DND-41 (cell line): ENCODE results near the gene SERPINB6.
"Not testable (repeated sequence)": the region's sequence is repeated elsewhere in the genome, so short reads cannot be mapped to it uniquely, and the experiment has no call there.

Experiments used
- ATAC-seq: fragments of 200-7000 bp; cut with Tn5 transposase; 3 replicates; pipeline ENCODE4 v1.9.1; 2021; ENCODE audit warnings: low read depth; ENCODE audit not compliant: insufficient read depth
- DNase-seq: peaks from one replicate; pipeline ENCODE4 v3.0.0-alpha.2; 2020
- H2AFZ ChIP-seq: 2 replicates; pipeline ENCODE4 v1.6.0; 2012; ENCODE audit warnings: low read depth, low read length
- H3K27ac ChIP-seq: 2 replicates; pipeline ENCODE4 v1.5.1; 2012; ENCODE audit warnings: low read length, inconsistent platforms
- H3K27me3 ChIP-seq: fragments of 200-600 bp; sonication (generic); 2 replicates; pipeline ENCODE4 v1.6.0; 2012; ENCODE audit warnings: low read length, mild to moderate bottlenecking, inconsistent platforms; ENCODE audit not compliant: insufficient read depth, poor library complexity
- H3K36me3 ChIP-seq: 2 replicates; pipeline ENCODE4 v1.5.1; 2012; ENCODE audit warnings: low read length, inconsistent platforms; ENCODE audit not compliant: insufficient read depth
- H3K4me1 ChIP-seq: 2 replicates; pipeline ENCODE4 v1.5.1; 2012; ENCODE audit warnings: mild to moderate bottlenecking, low read length; ENCODE audit not compliant: insufficient read depth
- H3K4me2 ChIP-seq: 2 replicates; pipeline ENCODE4 v1.6.0; 2012; ENCODE audit warnings: mild to moderate bottlenecking, moderate library complexity, low read length, inconsistent platforms; ENCODE audit not compliant: insufficient read depth
- H3K4me3 ChIP-seq, 2 experiments: fragments of 200-600 bp in 1 of 2; shearing (Covaris generic) in 1 of 2; 2 replicates each; pipeline ENCODE4 v1.5.1; 2012 to 2016; ENCODE audit warnings: inconsistent platforms in 2 of 2, low read length in 2 of 2, mild to moderate bottlenecking in 2 of 2, low read depth in 1 of 2, moderate library complexity in 1 of 2
- H3K79me2 ChIP-seq: 2 replicates; pipeline ENCODE4 v1.6.0; 2012; ENCODE audit warnings: low read length, inconsistent platforms; ENCODE audit not compliant: insufficient read depth
- H3K9ac ChIP-seq: 2 replicates; pipeline ENCODE4 v1.6.0; 2012; ENCODE audit warnings: low read depth, mild to moderate bottlenecking, inconsistent platforms, low read length, moderate library complexity
- H3K9me3 ChIP-seq: 2 replicates; pipeline ENCODE4 v1.5.1; 2012; ENCODE audit warnings: low read length, moderate library complexity, mild to moderate bottlenecking, inconsistent platforms; ENCODE audit not compliant: insufficient read depth, severe bottlenecking
- H4K20me1 ChIP-seq: 2 replicates; pipeline ENCODE4 v1.6.0; 2012; ENCODE audit warnings: low read length; ENCODE audit not compliant: insufficient read depth
- CTCF ChIP-seq: IDR thresholded peaks from 2 replicates; pipeline ENCODE4 v1.5.1; 2012; ENCODE audit warnings: borderline replicate concordance, low read length, moderate library complexity, mild to moderate bottlenecking; ENCODE audit not compliant: poor library complexity, severe bottlenecking; ENCODE audit errors: extremely low read depth
- EZH2 ChIP-seq: IDR thresholded peaks from 3 replicates; pipeline ENCODE4 v1.6.1; 2012; ENCODE audit warnings: borderline replicate concordance, low read depth, mild to moderate bottlenecking, moderate library complexity, low read length, inconsistent platforms; ENCODE audit not compliant: severe bottlenecking

Gene SERPINB6

GRCh38 chr6:3011158-3011557, 39.8 kb upstream of the SERPINB6 start:
- no peak overlapping the region for H2AFZ ChIP-seq
- no peaks in the 10 kb centered on the region for H3K79me2 ChIP-seq
- H3K27ac ChIP-seq = no peak overlapping the region
- no peaks in the 10 kb centered on the region for H3K4me1 ChIP-seq
- no peak overlapping the region for H3K9ac ChIP-seq
- H3K4me2 ChIP-seq = no peak overlapping the region
- H3K36me3 ChIP-seq = peaks cover 32% of the 10 kb centered on the region
- TF ChIP-seq CTCF (no peak), EZH2 (no peak)
- ATAC-seq (no peak), DNase-seq (no peak)
- peaks cover 10% of the 10 kb centered on the region for H3K9me3 ChIP-seq
- no peaks in the 10 kb centered on the region for H4K20me1 ChIP-seq
- no peak overlapping the region for H3K4me3 ChIP-seq
- no peaks in the 10 kb centered on the region for H3K27me3 ChIP-seq

GRCh38 chr6:3009930-3010329, 38.6 kb upstream of the SERPINB6 start:
- H3K4me3 ChIP-seq = no peak overlapping the region
- no peak overlapping the region for H3K27ac ChIP-seq
- H2AFZ ChIP-seq = no peak overlapping the region
- H3K27me3 ChIP-seq = no peaks in the 10 kb centered on the region
- H3K36me3 ChIP-seq = peaks cover 22% of the 10 kb centered on the region
- no peak for DNase-seq
- no peaks in the 10 kb centered on the region for H3K79me2 ChIP-seq
- H3K4me2 ChIP-seq = no peak overlapping the region
- ATAC-seq = no peak
- H3K9me3 ChIP-seq = peaks cover 10% of the 10 kb centered on the region
- no peaks in the 10 kb centered on the region for H4K20me1 ChIP-seq
- TF ChIP-seq CTCF (no peak), EZH2 (no peak)
- H3K4me1 ChIP-seq = no peaks in the 10 kb centered on the region
- H3K9ac ChIP-seq = no peak overlapping the region

- not testable (repeated sequence) for ATAC-seq, H3K4me3 ChIP-seq, H3K9ac ChIP-seq, H3K9me3 ChIP-seq, H3K27me3 ChIP-seq, H3K4me2 ChIP-seq, H2AFZ ChIP-seq, H3K4me1 ChIP-seq, DNase-seq, H4K20me1 ChIP-seq, H3K79me2 ChIP-seq, H3K27ac ChIP-seq
- peaks cover 22% of the 10 kb centered on the region for H3K36me3 ChIP-seq
These were observed 37.4 kb upstream of the SERPINB6 start for GRCh38 chr6:3008712-3009265.

- Histone ChIP-seq H3K27me3 (no peaks in the 10 kb centered on the region), H3K27ac (no peak overlapping the region), H3K36me3 (peaks cover 21% of the 10 kb centered on the region), H3K9me3 (peaks cover 10% of the 10 kb centered on the region), H2AFZ (no peak overlapping the region), H3K4me3 (no peak overlapping the region), H3K4me1 (no peaks in the 10 kb centered on the region), H3K79me2 (no peaks in the 10 kb centered on the region), H3K9ac (no peak overlapping the region), H3K4me2 (no peak overlapping the region), H4K20me1 (no peaks in the 10 kb centered on the region)
- DNase-seq (no peak), ATAC-seq (no peak)
- TF ChIP-seq EZH2 (no peak), CTCF (no peak)
These were observed 36.2 kb upstream of the SERPINB6 start for GRCh38 chr6:3007571-3007970.
